MCF 10A (cell line): ENCODE results near the gene NR2F1-AS1. TPM values are rescaled to one million over a fixed set of nuclear protein-coding genes. Genes with fewer than 3 reads are reported as not detected.

Source experiments
- BruUV-seq: library from RNA; stranded (reverse); fragments of 400-500 nt; replicated peaks from 2 replicates; lab custom pipeline; 2021; lab: Mats Ljungman, UMichigan
- CTCF ChIA-PET: fragments of 300-600 bp; sonication (Branson Sonifier 250); formaldehyde crosslinking; extraction: SDS; loops from one replicate; lab custom pipeline; 2021; ENCODE audit warnings: antibody characterized with exemption, inconsistent platforms; lab: Yijun Ruan, JAX
- POLR2A ChIA-PET: fragments of 300-600, 350-650 bp; sonication (Branson Sonifier 250); formaldehyde crosslinking; extraction: SDS; loops from one replicate; lab custom pipeline; 2020; ENCODE audit warnings: antibody characterized with exemption, inconsistent platforms; lab: Yijun Ruan, JAX
- DNase-seq: peaks from one replicate; pipeline ENCODE4 v3.0.0-alpha.2; 2018; ENCODE audit not compliant: unreplicated experiment
- H3K27ac Mint-ChIP-seq: one replicate; pipeline ENCODE4 v1.8.0; 2022; ENCODE audit warnings: mild to moderate bottlenecking, low read depth, mixed read lengths; ENCODE audit not compliant: unreplicated experiment
- H3K27me3 Mint-ChIP-seq: one replicate; pipeline ENCODE4 v1.8.0; 2022; ENCODE audit warnings: mixed read lengths; ENCODE audit not compliant: insufficient read depth, unreplicated experiment
- H3K36me3 Mint-ChIP-seq: one replicate; pipeline ENCODE4 v1.8.0; 2022; ENCODE audit warnings: mild to moderate bottlenecking, moderate library complexity, mixed read lengths; ENCODE audit not compliant: insufficient read depth, unreplicated experiment
- H3K4me1 Mint-ChIP-seq: one replicate; pipeline ENCODE4 v1.8.0; 2022; ENCODE audit warnings: mixed read lengths; ENCODE audit not compliant: insufficient read depth, unreplicated experiment
- H3K4me3 Mint-ChIP-seq: one replicate; pipeline ENCODE4 v1.8.0; 2022; ENCODE audit warnings: mild to moderate bottlenecking, moderate library complexity, mixed read lengths; ENCODE audit not compliant: unreplicated experiment
- H3K9me3 Mint-ChIP-seq: one replicate; pipeline ENCODE4 v1.8.0; 2022; ENCODE audit warnings: mixed read lengths; ENCODE audit not compliant: unreplicated experiment
- intact Hi-C: fragments of 100-400 bp; cut with micrococcal nuclease; formaldehyde crosslinking; loops from 2 replicates; pipeline ENCODE4 v1.14.1; 2022
- total RNA-seq: library from RNA; stranded (reverse); gene quantifications from 2 replicates; pipeline ENCODE4 v1.2.3, GENCODE V29; 2022
- TF ChIP-seq, protein P1 (sequence below): fragments of 200-600 bp; IDR thresholded peaks from one replicate; pipeline ENCODE4 v1.8.0; 2022; ENCODE audit warnings: antibody characterized with exemption, mild to moderate bottlenecking; ENCODE audit not compliant: unreplicated experiment

The NR2F1-AS1 gene
- total RNA-seq, 1 experiment from 2014 or later, result 3.2 TPM

DNA sequence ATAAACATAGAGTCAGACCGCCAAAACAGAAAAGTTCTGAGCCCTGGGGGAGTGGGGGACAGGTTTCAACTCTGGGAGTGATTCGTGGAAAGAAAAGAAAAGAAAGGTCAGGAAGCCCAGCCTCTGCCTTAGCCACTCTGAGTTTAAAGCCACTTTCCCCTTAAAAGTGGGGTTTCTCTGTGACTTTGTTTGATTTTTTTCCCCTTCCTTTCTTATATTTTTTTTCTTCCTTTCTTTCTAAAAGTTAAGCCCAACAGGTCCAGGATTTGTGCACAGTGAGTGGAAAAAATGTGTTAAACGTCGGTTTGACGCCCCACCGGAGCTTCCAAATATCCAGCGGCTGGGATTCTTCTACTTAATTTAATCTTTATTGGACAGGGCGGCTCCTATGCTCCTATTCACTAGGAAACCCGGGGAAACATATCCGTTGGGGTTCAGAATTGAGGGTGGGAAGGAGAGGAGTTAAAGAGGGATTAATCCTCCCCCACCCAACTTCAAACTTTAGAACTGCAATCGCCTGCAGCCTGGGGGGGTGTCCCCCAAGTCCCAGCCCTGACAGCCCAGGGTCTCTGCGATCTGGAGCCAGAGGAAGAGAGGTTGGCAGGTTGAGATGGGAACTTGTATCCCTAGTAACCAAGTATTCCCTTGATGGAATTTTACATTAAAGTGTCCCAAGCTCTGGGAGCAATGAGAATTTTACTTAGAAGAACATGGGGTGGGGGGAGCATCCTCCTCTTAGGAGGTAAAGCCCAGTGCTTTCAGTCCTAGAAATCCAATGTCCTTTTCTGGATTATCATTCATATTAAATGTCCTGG lies 6.3 kb downstream of the NR2F1-AS1 start:
- H3K27ac Mint-ChIP-seq, result no peak overlapping the region
- TF ChIP-seq, protein P1, sequence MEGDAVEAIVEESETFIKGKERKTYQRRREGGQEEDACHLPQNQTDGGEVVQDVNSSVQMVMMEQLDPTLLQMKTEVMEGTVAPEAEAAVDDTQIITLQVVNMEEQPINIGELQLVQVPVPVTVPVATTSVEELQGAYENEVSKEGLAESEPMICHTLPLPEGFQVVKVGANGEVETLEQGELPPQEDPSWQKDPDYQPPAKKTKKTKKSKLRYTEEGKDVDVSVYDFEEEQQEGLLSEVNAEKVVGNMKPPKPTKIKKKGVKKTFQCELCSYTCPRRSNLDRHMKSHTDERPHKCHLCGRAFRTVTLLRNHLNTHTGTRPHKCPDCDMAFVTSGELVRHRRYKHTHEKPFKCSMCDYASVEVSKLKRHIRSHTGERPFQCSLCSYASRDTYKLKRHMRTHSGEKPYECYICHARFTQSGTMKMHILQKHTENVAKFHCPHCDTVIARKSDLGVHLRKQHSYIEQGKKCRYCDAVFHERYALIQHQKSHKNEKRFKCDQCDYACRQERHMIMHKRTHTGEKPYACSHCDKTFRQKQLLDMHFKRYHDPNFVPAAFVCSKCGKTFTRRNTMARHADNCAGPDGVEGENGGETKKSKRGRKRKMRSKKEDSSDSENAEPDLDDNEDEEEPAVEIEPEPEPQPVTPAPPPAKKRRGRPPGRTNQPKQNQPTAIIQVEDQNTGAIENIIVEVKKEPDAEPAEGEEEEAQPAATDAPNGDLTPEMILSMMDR, result no peak

DNA sequence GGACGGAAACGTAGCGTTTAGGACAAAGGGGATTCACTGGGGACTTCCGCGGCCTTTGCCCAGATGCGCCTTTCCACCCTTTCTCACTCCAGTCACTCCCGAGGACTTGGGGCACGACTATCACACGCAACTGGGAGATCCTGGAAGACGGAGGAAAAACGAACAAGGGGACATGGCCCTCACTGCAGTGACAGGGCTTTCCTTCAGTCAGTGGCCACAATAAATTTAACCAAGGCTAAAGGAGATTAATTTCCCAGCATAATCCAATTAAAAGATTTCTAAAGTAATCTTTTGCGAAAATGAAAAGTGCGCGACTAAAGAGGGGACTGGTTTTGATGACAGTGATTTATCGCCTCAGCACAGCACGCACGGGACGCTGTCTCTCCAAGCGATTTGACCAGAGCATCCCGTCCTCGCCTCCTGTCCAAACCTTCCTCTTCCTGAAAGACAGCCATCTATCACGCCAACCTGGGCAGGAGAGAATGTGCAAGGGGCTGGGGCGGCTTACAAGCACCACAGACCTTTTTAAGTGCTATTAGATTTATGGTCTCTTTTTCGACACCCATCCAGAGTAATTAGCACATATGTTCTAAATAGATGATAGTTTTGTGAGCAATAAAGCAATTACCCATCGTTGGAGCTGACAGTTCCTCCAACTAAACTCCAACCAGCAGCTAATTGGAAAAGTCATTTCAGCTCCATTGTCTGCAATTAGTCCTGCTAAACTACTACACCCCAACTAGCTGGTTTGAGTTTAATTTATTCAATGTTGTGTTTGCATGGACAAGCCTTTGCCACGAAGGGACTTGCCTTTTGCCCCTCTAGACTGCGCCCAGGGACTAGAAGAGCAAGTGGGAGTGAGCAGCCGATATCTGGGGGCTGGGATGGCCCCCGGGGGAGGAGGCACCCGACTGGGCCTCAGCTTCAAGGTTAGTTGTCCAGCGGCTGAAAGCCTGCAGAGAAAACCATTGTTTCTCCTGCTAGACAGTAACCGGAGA lies 7.4 kb downstream of the NR2F1-AS1 start:
- H3K27me3 Mint-ChIP-seq, result no peaks in the 10 kb centered on the region
- CTCF ChIA-PET, result interaction anchor here (0.7 to 0.8 kb wide), 2 partner anchors 10 to 203 kb away, joined by 3 to 6 read pairs; no protein-coding TSS in a partner anchor

More for the DNA sequence above, 6.3 kb downstream of the NR2F1-AS1 start:
- Mint-ChIP-seq H3K4me1 (no peaks in the 10 kb centered on the region), H3K9me3 (no peaks in the 10 kb centered on the region), H3K27me3 (no peaks in the 10 kb centered on the region), H3K4me3 (no peak overlapping the region), H3K36me3 (no peaks in the 10 kb centered on the region)
- DNase-seq, result no peak
- CTCF ChIA-PET, result interaction anchor here (0.8 kb wide), 1 partner anchor 204 kb away, joined by 6 read pairs; no protein-coding TSS in a partner anchor
- POLR2A ChIA-PET, result interaction anchor here (1.2 kb wide), 1 partner anchor 20 kb away, joined by 3 read pairs; no protein-coding TSS in a partner anchor
- intact Hi-C loops, result no loop called here
- BruUV-seq, result no TSS peak

DNA sequence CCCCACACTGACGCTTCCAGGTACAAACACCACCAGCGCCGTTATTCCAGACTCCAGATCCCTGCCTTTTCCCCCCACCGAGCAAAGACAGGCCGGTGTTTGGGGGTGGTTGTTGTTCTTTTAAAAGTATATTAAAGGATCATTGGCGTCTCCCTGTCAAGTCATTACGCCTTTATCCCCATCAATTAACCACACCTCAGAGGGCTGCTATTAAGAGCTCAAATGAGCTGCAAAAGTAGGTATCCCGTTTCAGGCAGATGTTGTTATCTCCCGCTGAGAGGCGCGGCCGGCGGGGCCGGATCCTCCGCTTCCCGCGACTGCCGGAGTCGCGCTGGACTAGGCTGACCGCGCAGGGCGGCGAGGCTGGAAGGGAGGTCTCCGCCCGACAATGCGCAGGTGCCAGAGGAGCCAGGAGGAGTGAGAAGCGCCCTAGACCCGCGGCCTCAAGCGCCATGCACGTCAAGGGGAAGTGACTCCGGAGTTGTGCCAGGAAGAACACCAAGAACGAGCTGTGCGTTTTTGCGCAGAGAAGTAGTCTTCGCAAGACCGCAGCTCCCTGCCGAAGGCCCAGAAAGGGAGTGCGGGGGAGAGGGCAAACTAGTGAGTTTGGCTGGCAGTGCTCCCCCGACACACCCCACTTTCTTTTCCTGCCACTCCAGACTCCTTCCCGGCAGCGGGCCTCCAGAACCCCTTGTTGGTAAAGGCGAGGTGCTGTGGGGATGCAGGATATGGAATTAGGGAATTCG lies 8.2 kb downstream of the NR2F1-AS1 start:
- POLR2A ChIA-PET, result no interaction called here
- H3K27me3 Mint-ChIP-seq, result no peaks in the 10 kb centered on the region
- H3K9me3 Mint-ChIP-seq, result no peaks in the 10 kb centered on the region
- TF ChIP-seq, protein P1, result no peak
- BruUV-seq, result no TSS peak
- H3K27ac Mint-ChIP-seq, result no peak overlapping the region
- intact Hi-C loops, result no loop called here
- CTCF ChIA-PET, result interaction anchor here (0.9 kb wide), 1 partner anchor 885 kb away, joined by 4 read pairs; no protein-coding TSS in a partner anchor
- no peak for DNase-seq
- no peaks in the 10 kb centered on the region for H3K36me3 Mint-ChIP-seq
- no peak overlapping the region for H3K4me3 Mint-ChIP-seq
- no peaks in the 10 kb centered on the region for H3K4me1 Mint-ChIP-seq

More for the DNA sequence above, 7.4 kb downstream of the NR2F1-AS1 start:
- H3K36me3 Mint-ChIP-seq, result no peaks in the 10 kb centered on the region
- H3K4me1 Mint-ChIP-seq, result no peaks in the 10 kb centered on the region
- H3K4me3 Mint-ChIP-seq, result no peak overlapping the region
- intact Hi-C loops, result no loop called here
- POLR2A ChIA-PET, result interaction anchor here (1.2 kb wide), 1 partner anchor 19 kb away, joined by 3 read pairs; no protein-coding TSS in a partner anchor
- TF ChIP-seq, protein P1, result no peak
- H3K9me3 Mint-ChIP-seq, result no peaks in the 10 kb centered on the region
- no TSS peak for BruUV-seq
- no peak overlapping the region for H3K27ac Mint-ChIP-seq
- no peak for DNase-seq
